Measurements from ENCODE around the gene FREY1.

DNA sequence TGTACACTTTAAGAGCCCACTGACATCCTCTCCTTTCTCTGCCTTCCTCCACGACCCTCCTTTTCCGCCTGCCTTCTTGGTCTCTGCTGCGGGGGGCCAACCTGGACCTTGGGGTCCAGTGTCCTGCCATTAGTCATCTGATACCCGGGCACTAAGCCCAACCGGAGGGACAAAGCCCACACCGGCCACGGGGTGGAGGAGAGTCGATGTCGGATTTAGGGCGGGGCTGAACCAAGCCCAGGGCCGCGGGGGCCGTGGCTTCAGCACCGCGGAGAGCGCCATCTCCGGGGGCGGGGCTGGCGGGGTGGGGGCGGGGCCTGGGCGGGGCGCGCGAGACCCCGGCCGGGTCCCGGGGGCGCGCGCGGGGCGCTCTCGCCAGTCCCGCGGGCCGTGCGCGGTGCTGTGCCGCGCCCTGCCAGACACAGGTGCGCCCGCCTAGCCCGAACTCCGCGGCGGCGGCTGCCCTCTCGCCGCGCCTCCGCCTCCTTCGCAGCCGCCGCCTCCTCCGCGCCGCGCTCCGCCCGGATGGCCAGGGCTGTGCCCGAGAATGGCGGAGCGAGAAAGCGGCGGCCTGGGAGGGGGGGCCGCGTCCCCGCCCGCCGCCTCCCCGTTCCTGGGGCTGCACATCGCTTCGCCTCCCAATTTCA, 21.7 kb downstream of the FREY1 start, which contains the start of gene MAPK8IP1:
- TF ChIP-seq, protein P1, sequence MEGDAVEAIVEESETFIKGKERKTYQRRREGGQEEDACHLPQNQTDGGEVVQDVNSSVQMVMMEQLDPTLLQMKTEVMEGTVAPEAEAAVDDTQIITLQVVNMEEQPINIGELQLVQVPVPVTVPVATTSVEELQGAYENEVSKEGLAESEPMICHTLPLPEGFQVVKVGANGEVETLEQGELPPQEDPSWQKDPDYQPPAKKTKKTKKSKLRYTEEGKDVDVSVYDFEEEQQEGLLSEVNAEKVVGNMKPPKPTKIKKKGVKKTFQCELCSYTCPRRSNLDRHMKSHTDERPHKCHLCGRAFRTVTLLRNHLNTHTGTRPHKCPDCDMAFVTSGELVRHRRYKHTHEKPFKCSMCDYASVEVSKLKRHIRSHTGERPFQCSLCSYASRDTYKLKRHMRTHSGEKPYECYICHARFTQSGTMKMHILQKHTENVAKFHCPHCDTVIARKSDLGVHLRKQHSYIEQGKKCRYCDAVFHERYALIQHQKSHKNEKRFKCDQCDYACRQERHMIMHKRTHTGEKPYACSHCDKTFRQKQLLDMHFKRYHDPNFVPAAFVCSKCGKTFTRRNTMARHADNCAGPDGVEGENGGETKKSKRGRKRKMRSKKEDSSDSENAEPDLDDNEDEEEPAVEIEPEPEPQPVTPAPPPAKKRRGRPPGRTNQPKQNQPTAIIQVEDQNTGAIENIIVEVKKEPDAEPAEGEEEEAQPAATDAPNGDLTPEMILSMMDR (conservative IDR thresholded peaks at IDR 0.05 in 1 of 2, IDR thresholded peaks at IDR 0.05 in 1 of 2; ENCODE audit: low read depth in 1 of 2, low read length in 2 of 2) = no peak
- no peak for TF ChIP-seq EZH2 (IDR thresholded peaks at IDR 0.05; ENCODE audit: low read length, missing control alignments)
